Ectodermal cell (in vitro differentiated cells): ENCODE measurements around the gene PYCARD.

ENCODE experiments used
- H3K27ac ChIP-seq: 2 replicates; pipeline ENCODE4 v1.7.0; 2013; ENCODE audit warnings: mild to moderate bottlenecking, low read depth, low read length; ENCODE audit not compliant: insufficient read depth, poor library complexity, severe bottlenecking
- H3K27me3 ChIP-seq: 2 replicates; pipeline ENCODE4 v1.7.0; 2013; ENCODE audit warnings: mild to moderate bottlenecking, low read length; ENCODE audit not compliant: insufficient read depth, control insufficient read depth, poor library complexity, severe bottlenecking
- H3K36me3 ChIP-seq: one replicate; pipeline ENCODE4 v1.7.0; 2013; ENCODE audit warnings: low read length; ENCODE audit not compliant: control insufficient read depth, insufficient read depth
- H3K4me1 ChIP-seq: one replicate; pipeline ENCODE4 v1.7.0; 2013; ENCODE audit warnings: low read length; ENCODE audit not compliant: control insufficient read depth, insufficient read depth
- H3K4me3 ChIP-seq: 2 replicates; pipeline ENCODE4 v1.7.0; 2013; ENCODE audit warnings: low read depth, low read length, control low read depth; ENCODE audit not compliant: insufficient read depth
- H3K9me3 ChIP-seq: 2 replicates; pipeline ENCODE4 v1.7.0; 2013; ENCODE audit warnings: mild to moderate bottlenecking, low read length, moderate library complexity; ENCODE audit not compliant: control insufficient read depth
- WGBS, 2 experiments: methylation state at CpG; one replicate each; pipeline ENCODE4 v1.1.7; 2013; ENCODE audit warnings: missing lambda C conversion rate in 2 of 2; 5-methylcytosine and 5-hydroxymethylcytosine counted together

The PYCARD gene

DNA sequence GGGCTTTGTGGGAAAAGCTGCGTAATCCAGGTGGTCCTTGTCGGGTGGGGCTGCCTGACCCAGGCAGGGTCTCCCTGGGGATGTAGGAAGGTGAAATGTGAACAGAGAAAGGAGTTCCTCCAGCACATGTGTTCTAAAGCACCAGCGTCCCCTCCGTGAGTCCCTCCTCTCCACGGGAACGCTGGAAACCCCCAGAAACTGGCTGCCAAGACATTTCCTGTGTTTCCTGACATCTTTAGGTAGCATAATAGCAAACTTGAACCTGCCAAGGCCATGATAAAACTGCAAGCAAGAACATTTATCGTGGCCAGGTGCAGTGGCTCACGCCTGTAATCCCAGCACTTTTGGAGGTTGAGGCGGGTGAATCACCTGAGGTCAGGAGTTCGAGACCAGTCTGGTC is 26.9 kb upstream of the PYCARD start:
- H3K9me3 ChIP-seq = no peaks in the 10 kb centered on the region
- no peak overlapping the region for H3K27ac ChIP-seq
- no peaks in the 10 kb centered on the region for H3K27me3 ChIP-seq
- H3K4me1 ChIP-seq = no peaks in the 10 kb centered on the region
- 90 to 92% methylated on average over 10 of the region's 10 CpGs for WGBS, 2 experiments
- no peak overlapping the region for H3K4me3 ChIP-seq
- no peaks in the 10 kb centered on the region for H3K36me3 ChIP-seq

GRCh38 chr16:31228206-31228605 is 25.6 kb upstream of the PYCARD start:
- Histone ChIP-seq H3K36me3 (no peaks in the 10 kb centered on the region), H3K4me1 (no peaks in the 10 kb centered on the region), H3K4me3 (no peak overlapping the region), H3K27me3 (no peaks in the 10 kb centered on the region), H3K27ac (no peak overlapping the region), H3K9me3 (no peaks in the 10 kb centered on the region)
- 94 to 97% methylated on average over 4 of the region's 4 CpGs for WGBS, 2 experiments

DNA sequence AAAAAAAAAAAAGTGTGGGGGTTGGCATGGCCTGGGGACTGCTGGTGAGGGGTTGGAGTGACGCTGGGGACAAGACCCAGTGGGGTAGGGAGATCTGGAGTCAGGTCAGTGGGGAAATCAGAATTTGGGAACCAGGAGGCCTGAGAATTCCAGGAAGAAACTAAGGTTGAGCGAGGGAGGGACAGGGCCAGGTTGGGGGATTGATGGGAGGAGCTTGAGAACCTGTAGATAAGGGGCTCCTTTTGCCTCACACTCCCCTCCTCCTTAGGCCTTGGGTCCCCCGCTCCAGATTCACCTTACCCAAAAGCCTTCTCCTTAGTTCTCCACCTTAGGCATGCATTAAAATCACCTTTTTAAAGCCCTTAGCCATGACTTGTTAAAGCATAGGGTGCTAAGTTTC is 22.6 kb upstream of the PYCARD start:
- no peaks in the 10 kb centered on the region for H3K9me3 ChIP-seq
- no peaks in the 10 kb centered on the region for H3K36me3 ChIP-seq
- 82 to 85% methylated on average over 3 of the region's 3 CpGs for WGBS, 2 experiments
- H3K27ac ChIP-seq = no peak overlapping the region
- H3K4me1 ChIP-seq = no peaks in the 10 kb centered on the region
- no peak overlapping the region for H3K4me3 ChIP-seq
- H3K27me3 ChIP-seq = no peaks in the 10 kb centered on the region

- H3K4me3 ChIP-seq = no peak overlapping the region
- no peaks in the 10 kb centered on the region for H3K27me3 ChIP-seq
- H3K36me3 ChIP-seq = no peaks in the 10 kb centered on the region
- 95 to 96% methylated on average over 80 of the region's 80 CpGs for WGBS, 2 experiments
- no peaks in the 10 kb centered on the region for H3K4me1 ChIP-seq
- no peaks in the 10 kb centered on the region for H3K9me3 ChIP-seq
- no peak overlapping the region for H3K27ac ChIP-seq
Observed at GRCh38 chr16:31224092-31224955, 21.8 kb upstream of the PYCARD start.

- H3K27ac ChIP-seq = no peak overlapping the region
- H3K27me3 ChIP-seq = peaks cover 9% of the 10 kb centered on the region
- 91 to 96% methylated on average over 5 of the region's 5 CpGs for WGBS, 2 experiments
Observed at GRCh38 chr16:31223044-31223443, 20.5 kb upstream of the PYCARD start.

DNA sequence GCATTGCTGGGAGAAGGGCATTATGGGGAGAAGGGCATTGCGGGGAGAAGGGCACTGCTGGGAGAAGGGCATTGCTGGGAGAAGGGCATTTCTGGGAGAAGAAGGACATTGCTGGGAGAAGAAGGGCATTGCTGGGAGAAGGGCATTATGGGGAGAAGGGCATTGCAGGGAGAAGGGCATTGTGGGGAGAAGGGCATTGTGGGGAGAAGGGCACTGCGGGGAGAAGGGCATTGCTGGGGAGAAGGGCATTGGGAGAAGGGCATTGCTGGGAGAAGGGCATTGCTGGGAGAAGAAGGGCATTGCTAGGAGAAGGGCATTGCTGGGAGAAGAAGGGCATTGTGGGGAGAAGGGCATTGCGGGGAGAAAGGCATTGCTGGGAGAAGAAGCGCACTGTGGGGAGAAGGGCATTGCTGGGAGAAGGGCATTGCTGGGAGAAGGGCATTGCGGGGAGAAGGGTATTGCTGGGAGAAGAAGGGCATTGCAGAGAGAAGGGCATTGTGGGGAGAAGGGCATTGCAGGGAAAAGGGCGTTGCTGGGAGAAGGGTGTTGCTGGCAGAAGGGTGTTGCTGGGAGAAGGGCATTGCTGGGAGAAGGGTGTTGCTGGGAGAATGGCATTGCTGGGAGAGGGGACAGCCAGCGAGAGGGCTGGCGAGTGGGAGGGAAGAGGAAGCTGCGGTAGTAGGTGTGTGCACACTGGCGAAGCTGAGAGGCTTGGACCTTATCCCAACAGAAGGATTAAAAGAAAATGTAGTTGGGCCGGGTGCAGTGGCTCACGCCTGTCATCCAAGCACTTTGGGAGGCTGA is 19.0 kb upstream of the PYCARD start:
- H3K9me3 ChIP-seq = no peaks in the 10 kb centered on the region
- no peak overlapping the region for H3K4me3 ChIP-seq
- 89 to 91% methylated on average over 12 of the region's 12 CpGs for WGBS, 2 experiments
- no peak overlapping the region for H3K27ac ChIP-seq
- peaks cover 24% of the 10 kb centered on the region for H3K27me3 ChIP-seq
- H3K4me1 ChIP-seq = peaks cover 5% of the 10 kb centered on the region
- no peaks in the 10 kb centered on the region for H3K36me3 ChIP-seq

More at GRCh38 chr16:31223044-31223443, 20.5 kb upstream of the PYCARD start:
- Histone ChIP-seq H3K4me3 (no peak overlapping the region), H3K36me3 (no peaks in the 10 kb centered on the region), H3K4me1 (no peaks in the 10 kb centered on the region), H3K9me3 (no peaks in the 10 kb centered on the region)

GRCh38 chr16:31219154-31219741 is 16.7 kb upstream of the PYCARD start:
- Histone ChIP-seq H3K27me3 (peaks cover 47% of the 10 kb centered on the region), H3K27ac (no peak overlapping the region), H3K9me3 (no peaks in the 10 kb centered on the region), H3K4me3 (no peak overlapping the region), H3K4me1 (peaks cover 17% of the 10 kb centered on the region), H3K36me3 (no peaks in the 10 kb centered on the region)
- WGBS, 2 experiments = 93 to 95% methylated on average over 15 of the region's 15 CpGs

GRCh38 chr16:31217136-31217530 is 14.6 kb upstream of the PYCARD start:
- Histone ChIP-seq H3K27me3 (peaks cover 59% of the 10 kb centered on the region), H3K4me3 (no peak overlapping the region), H3K4me1 (peaks cover 17% of the 10 kb centered on the region), H3K9me3 (no peaks in the 10 kb centered on the region), H3K36me3 (no peaks in the 10 kb centered on the region), H3K27ac (no peak overlapping the region)
- 32 to 47% methylated on average over 4 of the region's 4 CpGs for WGBS, 2 experiments

DNA sequence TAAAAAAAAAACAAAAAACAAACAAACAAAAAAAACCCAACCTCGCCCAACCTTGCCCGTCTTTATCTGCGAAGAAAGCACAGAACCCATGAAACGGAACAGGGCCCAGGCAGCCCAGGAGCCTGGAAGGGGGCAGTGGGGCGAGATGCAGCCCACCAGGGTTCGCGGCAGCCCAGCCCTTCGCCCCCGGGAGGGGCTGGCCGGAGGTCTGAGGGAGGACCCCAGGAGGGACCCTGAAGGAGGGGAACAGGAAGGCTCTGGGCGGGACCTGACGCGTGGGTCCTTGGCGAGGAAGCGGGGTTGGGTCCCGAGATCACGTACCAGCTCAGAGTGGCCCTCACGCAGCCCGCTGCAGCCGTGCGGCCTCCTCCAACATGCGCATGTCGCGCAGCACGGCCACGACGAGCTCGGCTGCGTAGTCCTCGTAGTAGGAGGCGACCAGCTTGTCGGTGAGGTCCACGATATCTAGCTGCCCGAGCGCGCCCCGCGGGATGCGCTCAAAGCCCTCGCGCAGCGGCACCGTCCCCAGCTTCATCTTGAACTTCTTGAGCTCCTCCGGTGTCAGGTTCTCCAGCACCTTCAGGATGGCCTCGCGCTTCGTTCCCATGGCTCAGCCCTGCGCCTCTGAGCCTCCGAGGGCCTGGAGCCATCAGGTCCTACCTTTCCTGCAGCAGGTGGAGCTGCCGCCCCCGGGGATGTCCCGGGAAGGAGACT is 14.0 kb upstream of the PYCARD start, which contains the start of gene PYDC1:
Gene PYDC1 (minus strand): TSS at position 714 of the 714 bp plus-strand sequence. CDS start 107 bp downstream, at position 607.
- Histone ChIP-seq H3K27ac (no peak within 1 kb of the TSS), H3K4me3 (peak within 1 kb of the TSS; percentile 44), H3K27me3 (peaks cover 62% of the 10 kb centered on the region), H3K4me1 (peaks cover 17% of the 10 kb centered on the region), H3K9me3 (no peaks in the 10 kb centered on the region), H3K36me3 (no peaks in the 10 kb centered on the region)
- WGBS, 2 experiments = 9 to 10% methylated on average over 52 of the region's 52 CpGs
